T-helper 22 cell (primary cell): ENCODE results near the gene PLVAP.

Experiments used
- DNase-seq: peaks from one replicate; pipeline ENCODE4 v3.0.0-alpha.2; 2020; ENCODE audit warnings: low read depth

The PLVAP gene

DNA sequence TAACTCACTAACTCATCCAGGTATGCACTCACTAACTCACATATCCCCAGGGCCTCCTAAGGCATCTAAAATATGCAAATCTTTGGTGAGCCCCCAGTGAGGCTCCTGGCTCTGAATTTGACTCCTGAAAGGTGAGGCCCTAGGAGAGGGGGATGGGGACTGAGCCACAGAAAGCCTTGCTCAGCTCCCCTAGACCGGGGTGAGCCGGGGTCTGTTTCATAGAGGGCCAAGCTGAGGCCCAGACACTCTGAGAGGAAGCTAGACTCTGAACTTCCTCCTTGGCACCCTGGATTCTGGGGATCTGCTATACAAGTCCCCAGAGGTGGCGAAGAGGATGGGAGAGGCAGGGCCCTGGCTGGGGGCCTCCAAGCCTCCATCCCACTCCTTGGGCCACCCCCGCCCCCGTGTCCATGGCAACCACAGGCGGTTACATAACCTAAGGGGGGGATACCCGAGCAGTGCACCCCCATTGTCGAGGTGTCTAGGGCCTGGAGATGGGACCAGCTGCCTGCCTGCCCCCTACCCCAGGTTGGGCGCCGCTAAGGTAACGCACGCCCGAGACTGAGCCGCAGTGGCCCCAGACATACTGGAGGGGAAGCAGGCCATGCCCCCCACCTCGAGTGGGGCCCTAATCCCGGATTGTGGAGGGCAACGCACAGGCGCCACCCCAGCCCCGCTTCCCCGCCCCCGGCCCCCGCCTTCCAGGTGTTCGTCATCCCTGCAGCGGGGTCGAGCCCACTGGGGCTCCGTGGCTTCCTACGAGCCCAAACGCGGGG, 74.6 kb downstream of the PLVAP start:
- DNase-seq: no peak
